Measurements from ENCODE around the gene AICDA.

Gene AICDA

GRCh38 chr12:8554451-8555195, 58.0 kb downstream of the AICDA start:
- no peak for DNase-seq (ENCODE audit: low read depth)

- DNase-seq (ENCODE audit: low read depth) = no peak
Measured at GRCh38 chr12:8553088-8553627, 59.5 kb downstream of the AICDA start.

Data from fibroblast of the conjunctiva (primary cell).